Activated CD8-positive, alpha-beta memory T cell treated with anti-CD3 and anti-CD28 coated beads, Interleukin-2, amount 50 U/mL, for 1 hour (primary cell): ENCODE data around the gene SMAD6.
"Not testable (repeated sequence)": the region's sequence is repeated elsewhere in the genome, so short reads cannot be mapped to it uniquely, and the experiment has no call there.

ENCODE experiments used
- DNase-seq: peaks from one replicate; pipeline ENCODE4 v3.0.0-alpha.2; 2020; ENCODE audit errors: extremely low read depth

The SMAD6 gene

GRCh38 chr15:66825139-66825538 is 123.1 kb downstream of the SMAD6 start:
- DNase-seq = no peak

- no peak for DNase-seq
These were observed 123.7 kb downstream of the SMAD6 start for GRCh38 chr15:66825731-66826130.

DNA sequence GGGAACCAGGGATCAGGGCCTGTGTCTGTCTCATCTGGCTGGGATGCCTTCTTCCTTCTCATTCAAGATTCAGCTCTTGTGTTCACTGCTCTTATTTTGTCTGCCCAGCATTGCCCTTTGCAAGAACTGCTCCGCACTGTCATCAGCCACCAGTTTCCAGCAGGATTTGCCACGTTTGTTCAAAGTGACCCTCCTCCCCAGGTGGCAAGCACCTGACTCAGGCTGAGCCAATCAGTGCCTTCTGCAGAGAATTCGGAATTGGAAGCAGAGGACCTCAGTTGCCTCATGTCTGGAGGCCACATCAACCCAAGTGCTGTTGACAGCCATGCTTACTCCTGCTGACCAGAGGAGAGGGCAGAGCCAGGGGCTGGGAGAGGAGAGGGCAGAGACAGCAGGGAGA is 124.5 kb downstream of the SMAD6 start:
- DNase-seq = no peak

DNA sequence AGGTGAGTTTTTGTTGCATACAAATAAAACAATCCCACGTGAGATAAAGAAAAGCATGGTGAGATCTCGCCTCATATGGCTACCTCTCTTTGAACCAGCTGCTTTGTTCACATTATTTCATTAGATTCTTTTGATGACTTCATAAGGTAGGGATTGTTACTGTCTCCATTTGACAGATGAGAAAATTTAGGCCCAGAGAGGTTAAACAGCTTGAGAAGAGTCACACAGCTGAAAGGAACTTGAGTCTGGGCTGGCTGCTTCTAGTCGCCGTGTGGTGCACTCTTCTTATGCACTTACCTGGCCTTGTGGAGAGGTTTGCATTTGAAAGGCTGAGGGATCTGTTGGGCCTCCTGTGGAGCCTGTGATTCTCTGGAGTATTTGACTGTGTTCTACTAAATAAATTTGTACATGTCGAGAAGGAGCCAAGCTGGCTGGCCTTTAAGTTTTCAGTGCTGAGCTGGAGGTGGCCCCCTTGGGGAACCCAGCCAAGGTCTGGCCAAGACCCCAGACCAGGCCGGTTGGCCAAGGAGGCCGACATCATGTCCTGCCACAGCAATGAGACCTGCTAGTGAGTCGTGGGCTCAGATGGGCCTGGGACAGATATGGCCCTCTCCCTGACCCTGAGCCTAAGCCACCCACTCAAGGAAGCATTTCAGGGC is 125.1 kb downstream of the SMAD6 start:
- no peak for DNase-seq

- DNase-seq = no peak
These were observed 125.6 kb downstream of the SMAD6 start for GRCh38 chr15:66827698-66828055.

DNA sequence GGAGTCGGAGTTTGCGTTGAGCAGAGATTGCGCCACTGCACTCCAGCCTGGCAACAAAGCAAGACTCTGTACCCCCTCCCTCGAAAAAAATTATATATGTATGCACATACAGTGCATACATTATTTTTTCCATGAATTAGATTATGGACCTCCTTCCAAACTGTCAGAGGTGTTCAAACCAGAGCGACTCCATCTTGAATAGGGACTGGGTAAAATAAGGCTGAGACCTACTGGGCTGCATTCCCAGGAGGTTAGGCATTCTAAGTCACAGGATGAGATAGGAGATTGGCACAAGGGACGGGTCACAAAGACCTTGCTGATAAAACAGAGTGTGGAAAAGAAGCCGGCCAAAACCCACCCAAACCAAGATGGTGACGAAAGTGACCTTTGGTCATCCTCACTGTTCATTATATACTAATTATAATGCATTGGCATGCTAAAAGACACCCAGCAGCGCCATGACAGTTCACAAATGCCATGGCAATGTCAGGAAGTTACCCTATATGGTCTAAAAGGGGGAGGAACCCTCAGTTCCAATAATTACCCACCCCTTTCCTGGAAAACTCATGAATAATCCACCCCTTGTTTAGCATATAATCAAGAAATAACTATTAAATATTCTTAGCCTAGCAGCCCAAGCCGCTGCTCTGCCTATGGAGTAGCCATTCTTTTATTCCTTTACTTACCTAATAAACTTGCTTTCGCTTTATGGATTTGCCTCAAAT is 126.9 kb downstream of the SMAD6 start:
- not testable (repeated sequence) for DNase-seq

DNA sequence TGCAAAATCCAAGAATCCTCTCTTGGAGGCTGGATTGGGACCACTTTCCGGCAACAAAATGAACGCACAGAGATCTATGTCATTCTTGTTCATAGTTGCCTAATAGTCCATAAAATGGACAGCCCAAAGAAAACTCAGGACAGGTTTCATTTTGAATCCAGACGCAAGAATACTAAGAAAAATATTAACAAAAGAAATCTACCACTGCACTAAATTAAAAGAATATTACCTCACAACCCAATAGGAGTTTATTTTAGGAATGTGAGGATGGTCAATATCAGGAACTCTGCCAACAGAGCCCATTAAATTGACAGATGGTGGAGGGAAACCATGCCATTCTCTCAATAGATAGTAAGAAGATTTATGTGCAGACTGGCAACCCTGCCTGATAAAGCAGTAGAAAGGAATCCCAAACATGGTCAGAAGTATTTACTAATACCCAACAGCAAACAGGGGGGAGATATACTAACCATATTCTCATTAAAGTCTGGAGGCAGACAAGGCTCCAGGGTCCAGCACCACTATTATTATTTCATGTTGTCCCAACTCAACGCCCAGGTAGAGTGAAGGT is 127.6 kb downstream of the SMAD6 start:
- DNase-seq = no peak

GRCh38 chr15:66830358-66830757 is 128.3 kb downstream of the SMAD6 start:
- DNase-seq = no peak

- no peak for DNase-seq
These were observed 128.8 kb downstream of the SMAD6 start for GRCh38 chr15:66830823-66831222.

GRCh38 chr15:66831289-66831688 is 129.3 kb downstream of the SMAD6 start:
- no peak for DNase-seq

DNA sequence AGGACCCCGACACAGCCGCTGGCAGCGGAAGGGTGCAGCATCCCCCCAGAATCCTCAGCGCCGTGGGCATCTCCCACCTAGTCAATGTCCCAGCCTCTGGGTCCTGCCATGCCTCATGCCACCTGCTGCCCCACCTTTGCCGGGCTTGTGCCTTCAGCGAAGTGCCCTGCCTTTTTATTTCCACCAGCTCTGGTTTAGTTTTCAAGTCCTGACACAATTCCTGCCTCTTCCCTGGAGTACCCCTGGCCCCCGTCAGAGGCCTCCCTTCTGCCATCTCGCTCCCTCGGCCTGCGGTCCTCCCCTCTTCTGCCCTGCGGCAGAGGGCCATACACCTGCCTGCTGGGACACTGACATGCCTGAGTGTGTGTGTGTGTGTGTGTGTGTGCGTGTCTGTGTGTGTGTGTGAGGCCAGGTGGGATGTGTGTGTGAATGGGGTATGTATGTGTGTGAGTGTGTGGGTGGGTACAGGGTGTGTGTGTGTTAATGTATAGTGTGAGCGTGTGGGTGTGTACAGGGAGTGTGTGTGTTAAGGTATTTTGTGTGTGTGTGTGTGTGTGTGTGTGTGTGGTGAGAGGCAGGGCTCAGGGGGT is 129.9 kb downstream of the SMAD6 start:
- DNase-seq = no peak
